ENCODE data around the gene AMIGO1.

GRCh38 chr1:109508873-109509175 is 703 bp downstream of the AMIGO1 start:
- no peak for TF ChIP-seq CTCF (IDR thresholded peaks at IDR 0.05)
- no peak for TF ChIP-seq POLR2AphosphoS5 (IDR thresholded peaks at IDR 0.05)
- TF ChIP-seq POLR2A (IDR thresholded peaks at IDR 0.05) = no peak
- TF ChIP-seq EP300 (IDR thresholded peaks at IDR 0.05) = no peak

Data from sigmoid colon (tissue), 4 donors.